SH-SY5Y (cell line): Measurements from ENCODE around the gene LYSMD4.

Source experiments
- GATA2 ChIP-seq: IDR thresholded peaks from 2 replicates; pipeline ENCODE4 v1.6.1; 2011; ENCODE audit warnings: mild to moderate bottlenecking, low read depth, low read length
- GATA3 ChIP-seq: IDR thresholded peaks from 2 replicates; pipeline ENCODE4 v1.6.1; 2011; ENCODE audit warnings: low read depth, mild to moderate bottlenecking, low read length, moderate library complexity

- TF ChIP-seq GATA2, result no peak
- TF ChIP-seq GATA3, result no peak
Measured at GRCh38 chr15:99680276-99680675, 53.0 kb downstream of the LYSMD4 start.
